Peyer's patch (tissue), 4 donors: ENCODE measurements around the gene HMGXB3. TPM values are rescaled to one million over a fixed set of nuclear protein-coding genes. Genes with fewer than 3 reads are reported as not detected.
A peak's percentile ranks its signal among the peaks of the same experiment; 100 is the strongest.

ENCODE experiments used
- DNase-seq, 3 donors: peaks; one replicate each; pipeline ENCODE4 v3.0.0-alpha.2; 2017 to 2019
- H3K27ac ChIP-seq, 4 donors: fragments of 200-600 bp; sonication (generic); one replicate each; pipeline ENCODE4 v1.5.1; 2016 to 2019
- H3K27me3 ChIP-seq, 2 donors: fragments of 200-600 bp; sonication (generic); one replicate each; pipeline ENCODE4 v1.5.1; 2019
- H3K36me3 ChIP-seq, 3 donors: fragments of 200-600 bp; sonication (generic); one replicate each; pipeline ENCODE4 v1.5.1; 2016 to 2019
- H3K4me1 ChIP-seq, 4 donors: fragments of 200-600 bp; sonication (generic); one replicate each; pipeline ENCODE4 v1.5.1; 2016 to 2019
- H3K4me3 ChIP-seq, 4 donors: fragments of 200-600 bp; sonication (generic); 1 replicate in 3 of 4; 2 replicates in 1 of 4; pipeline ENCODE4 v1.5.1; 2016 to 2019; ENCODE audit warnings: mild to moderate bottlenecking in 1 of 4
- H3K9me3 ChIP-seq, 4 donors: fragments of 200-600 bp; sonication (generic); one replicate each; pipeline ENCODE4 v1.5.1; 2016 to 2019; ENCODE audit warnings: mild to moderate bottlenecking in 1 of 4
- POLR2A ChIP-seq, 2 donors: fragments of 450-650 bp; IDR thresholded peaks; one replicate each; pipeline ENCODE4 v1.5.1; 2017; ENCODE audit warnings: antibody characterized with exemption in 2 of 2, mild to moderate bottlenecking in 2 of 2, moderate library complexity in 2 of 2
- total RNA-seq, 4 donors: library from RNA; depleted of rRNA; stranded (reverse); fragments of >200 nt; gene quantifications; one replicate each; pipeline ENCODE4 v1.1.0, GENCODE V29; 2016
- TF ChIP-seq, protein P1 (sequence below), 6 experiments: fragments of 450-650 bp in 4 of 6; fragments of 200-600 bp in 2 of 6; sonication (generic) in 1 of 6; IDR thresholded peaks; one replicate each; pipeline ENCODE4 v1.5.1; 2017 to 2019; ENCODE audit warnings: antibody characterized with exemption in 6 of 6, mild to moderate bottlenecking in 3 of 6, moderate library complexity in 1 of 6

The HMGXB3 gene
- total RNA-seq, 4 donors from 2014 or later = 24.3 to 45.0 (median 41.4) TPM

GRCh38 chr5:150065886-150066285 is 65.3 kb downstream of the HMGXB3 start:
- DNase-seq = no peak
- Histone ChIP-seq H3K36me3 (no peaks in the 10 kb centered on the region), H3K27me3 (no peaks in the 10 kb centered on the region), H3K4me3 (no peak overlapping the region), H3K27ac (no peak overlapping the region), H3K4me1 (no peaks in the 10 kb centered on the region), H3K9me3 (no peaks in the 10 kb centered on the region)
- TF ChIP-seq, protein P1, sequence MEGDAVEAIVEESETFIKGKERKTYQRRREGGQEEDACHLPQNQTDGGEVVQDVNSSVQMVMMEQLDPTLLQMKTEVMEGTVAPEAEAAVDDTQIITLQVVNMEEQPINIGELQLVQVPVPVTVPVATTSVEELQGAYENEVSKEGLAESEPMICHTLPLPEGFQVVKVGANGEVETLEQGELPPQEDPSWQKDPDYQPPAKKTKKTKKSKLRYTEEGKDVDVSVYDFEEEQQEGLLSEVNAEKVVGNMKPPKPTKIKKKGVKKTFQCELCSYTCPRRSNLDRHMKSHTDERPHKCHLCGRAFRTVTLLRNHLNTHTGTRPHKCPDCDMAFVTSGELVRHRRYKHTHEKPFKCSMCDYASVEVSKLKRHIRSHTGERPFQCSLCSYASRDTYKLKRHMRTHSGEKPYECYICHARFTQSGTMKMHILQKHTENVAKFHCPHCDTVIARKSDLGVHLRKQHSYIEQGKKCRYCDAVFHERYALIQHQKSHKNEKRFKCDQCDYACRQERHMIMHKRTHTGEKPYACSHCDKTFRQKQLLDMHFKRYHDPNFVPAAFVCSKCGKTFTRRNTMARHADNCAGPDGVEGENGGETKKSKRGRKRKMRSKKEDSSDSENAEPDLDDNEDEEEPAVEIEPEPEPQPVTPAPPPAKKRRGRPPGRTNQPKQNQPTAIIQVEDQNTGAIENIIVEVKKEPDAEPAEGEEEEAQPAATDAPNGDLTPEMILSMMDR (IDR thresholded peaks at IDR 0.05) = no peak
- TF ChIP-seq POLR2A (IDR thresholded peaks at IDR 0.05) = no peak

DNA sequence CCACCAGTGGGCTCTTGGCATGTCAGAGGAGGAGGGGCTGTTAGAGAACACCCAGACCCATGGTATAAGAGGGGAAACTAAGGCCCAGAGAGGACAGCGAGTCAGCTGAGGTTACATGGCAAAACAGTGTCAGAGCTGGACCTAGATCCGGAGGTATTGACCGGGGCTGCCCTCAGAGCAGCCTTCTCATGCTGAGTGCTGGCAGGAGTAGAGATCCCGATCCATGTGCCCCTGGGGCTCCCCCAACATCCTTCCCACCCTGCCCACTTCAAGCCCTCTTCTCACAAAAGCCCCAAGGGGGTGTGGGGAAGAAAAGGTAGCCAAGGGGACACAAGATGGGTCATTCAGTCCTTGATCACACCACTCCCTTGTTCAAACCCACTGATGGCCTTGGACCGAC is 65.9 kb downstream of the HMGXB3 start:
- H3K27ac ChIP-seq = no peak overlapping the region
- H3K27me3 ChIP-seq = no peaks in the 10 kb centered on the region
- no peaks in the 10 kb centered on the region for H3K9me3 ChIP-seq
- DNase-seq = peak in 1 of 3 donors; percentile 25
- H3K4me1 ChIP-seq = no peaks in the 10 kb centered on the region
- no peak overlapping the region for H3K4me3 ChIP-seq
- H3K36me3 ChIP-seq = no peaks in the 10 kb centered on the region
- TF ChIP-seq, protein P1 (IDR thresholded peaks at IDR 0.05) = no peak
- no peak for TF ChIP-seq POLR2A (IDR thresholded peaks at IDR 0.05)

GRCh38 chr5:150066901-150067396 is 66.4 kb downstream of the HMGXB3 start:
- Histone ChIP-seq H3K9me3 (no peaks in the 10 kb centered on the region), H3K27me3 (no peaks in the 10 kb centered on the region), H3K4me1 (no peaks in the 10 kb centered on the region), H3K27ac (no peak overlapping the region), H3K4me3 (no peak overlapping the region), H3K36me3 (no peaks in the 10 kb centered on the region)
- TF ChIP-seq, protein P1 (IDR thresholded peaks at IDR 0.05) = no peak
- no peak for TF ChIP-seq POLR2A (IDR thresholded peaks at IDR 0.05)
- DNase-seq = no peak

DNA sequence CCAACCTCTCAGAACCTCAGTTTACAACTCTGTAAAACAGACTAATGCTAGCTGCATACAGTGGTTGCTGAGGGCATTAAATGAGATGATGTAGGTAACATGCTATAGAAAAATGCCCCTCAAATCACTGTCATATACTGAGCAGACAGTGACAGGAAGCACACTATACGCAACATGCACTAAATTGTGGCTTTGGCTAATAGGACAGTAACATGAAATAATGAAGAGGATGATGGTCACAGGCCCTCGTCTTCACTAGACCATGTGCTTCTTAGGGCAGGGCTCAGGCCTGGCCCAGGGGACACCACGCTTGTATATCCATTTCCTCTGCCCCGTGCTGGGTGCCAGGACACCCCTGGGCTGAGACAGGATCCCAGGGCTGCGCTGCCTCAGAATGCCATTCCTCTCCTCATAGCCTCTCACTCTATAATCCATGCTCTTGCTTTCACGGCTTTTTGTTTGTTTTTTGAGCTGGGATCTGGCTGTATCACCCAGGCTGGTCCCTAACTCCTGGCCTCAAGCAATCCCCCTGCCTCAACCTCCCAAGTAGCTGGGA is 66.9 kb downstream of the HMGXB3 start:
- no peak overlapping the region for H3K27ac ChIP-seq
- peak in 1 of 3 donors; percentile 22 for DNase-seq
- H3K36me3 ChIP-seq = no peaks in the 10 kb centered on the region
- H3K4me1 ChIP-seq = no peaks in the 10 kb centered on the region
- no peaks in the 10 kb centered on the region for H3K9me3 ChIP-seq
- no peaks in the 10 kb centered on the region for H3K27me3 ChIP-seq
- no peak overlapping the region for H3K4me3 ChIP-seq
- no peak for TF ChIP-seq POLR2A (IDR thresholded peaks at IDR 0.05)
- TF ChIP-seq, protein P1 (IDR thresholded peaks at IDR 0.05) = no peak

GRCh38 chr5:150068071-150068470 is 67.5 kb downstream of the HMGXB3 start:
- Histone ChIP-seq H3K27me3 (no peaks in the 10 kb centered on the region), H3K4me1 (no peaks in the 10 kb centered on the region), H3K4me3 (no peak overlapping the region), H3K9me3 (no peaks in the 10 kb centered on the region), H3K27ac (no peak overlapping the region), H3K36me3 (no peaks in the 10 kb centered on the region)
- DNase-seq = peak in 1 of 3 donors; percentile 25
- TF ChIP-seq, protein P1 (IDR thresholded peaks at IDR 0.05) = no peak
- no peak for TF ChIP-seq POLR2A (IDR thresholded peaks at IDR 0.05)
